SKM-1 treated with dmso at 0.1 percent for 144 hours (cell line): Measurements from ENCODE around the gene CFAP45.

Source experiments
- DNase-seq: peaks from one replicate; lab custom pipeline; 2025; ENCODE audit not compliant: unreplicated experiment; lab: John Stamatoyannopoulos, UW

CFAP45 gene, protein sequence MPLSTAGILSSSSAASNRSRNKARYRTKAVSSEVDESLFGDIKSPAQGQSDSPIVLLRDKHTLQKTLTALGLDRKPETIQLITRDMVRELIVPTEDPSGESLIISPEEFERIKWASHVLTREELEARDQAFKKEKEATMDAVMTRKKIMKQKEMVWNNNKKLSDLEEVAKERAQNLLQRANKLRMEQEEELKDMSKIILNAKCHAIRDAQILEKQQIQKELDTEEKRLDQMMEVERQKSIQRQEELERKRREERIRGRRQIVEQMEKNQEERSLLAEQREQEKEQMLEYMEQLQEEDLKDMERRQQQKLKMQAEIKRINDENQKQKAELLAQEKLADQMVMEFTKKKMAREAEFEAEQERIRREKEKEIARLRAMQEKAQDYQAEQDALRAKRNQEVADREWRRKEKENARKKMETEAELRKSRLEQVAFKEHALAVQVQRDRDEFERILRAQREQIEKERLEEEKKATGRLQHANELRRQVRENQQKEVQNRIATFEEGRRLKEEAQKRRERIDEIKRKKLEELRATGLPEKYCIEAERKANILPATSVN

DNA sequence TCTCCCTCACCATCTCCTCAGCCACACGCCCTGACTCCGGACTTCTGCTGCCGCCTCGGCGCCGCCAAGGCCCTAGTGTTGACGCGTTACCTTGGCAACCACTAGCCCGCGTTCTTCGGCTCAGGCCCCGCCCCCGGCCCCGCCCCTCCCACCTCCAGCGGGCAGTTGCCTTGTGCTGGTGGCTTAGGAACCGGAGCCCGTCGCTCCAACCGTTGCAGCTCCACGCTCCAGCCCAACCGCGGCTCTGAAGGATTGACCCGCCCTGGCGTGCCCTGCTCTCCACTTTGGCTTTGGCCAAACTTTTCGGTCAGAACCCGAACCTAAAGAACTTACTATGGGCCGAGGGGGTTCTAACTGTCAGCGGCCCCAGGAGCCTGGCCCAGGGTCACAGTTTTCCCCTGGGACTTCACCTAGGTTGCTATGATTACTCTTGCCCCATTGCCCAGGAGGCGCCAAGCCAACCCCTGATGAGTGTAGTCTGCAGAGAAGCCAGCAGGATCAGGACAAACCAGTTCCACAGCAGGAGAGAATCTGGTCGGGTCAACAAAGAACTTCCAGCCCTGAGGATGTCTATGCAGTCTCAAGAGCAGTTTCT lies at the start of gene CFAP45:
Gene CFAP45 (minus strand): TSS at position 80 of the 595 bp plus-strand sequence. CDS start 67 bp downstream, at position 13.
- DNase-seq, result no peak

DNA sequence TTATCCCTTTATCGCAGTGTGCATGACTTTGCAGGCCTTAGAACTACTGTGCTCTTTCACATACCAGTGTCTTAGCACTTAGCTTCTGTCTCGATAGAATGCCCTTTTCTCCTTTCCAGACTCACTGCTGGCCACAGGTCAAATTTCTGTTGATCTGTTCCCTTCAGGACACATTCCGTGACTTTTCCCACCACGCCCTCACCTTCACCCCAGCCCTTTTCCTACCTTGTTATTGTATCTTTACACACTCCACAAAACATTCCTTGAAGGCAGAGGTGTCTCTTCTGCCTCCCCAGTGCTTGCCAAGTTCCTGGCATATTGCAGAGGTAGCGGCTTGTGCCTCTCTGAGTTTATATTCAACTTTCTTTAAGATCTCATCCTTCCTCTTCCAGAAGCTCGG lies 49.2 kb upstream of the CFAP45 start:
- DNase-seq, result no peak

DNA sequence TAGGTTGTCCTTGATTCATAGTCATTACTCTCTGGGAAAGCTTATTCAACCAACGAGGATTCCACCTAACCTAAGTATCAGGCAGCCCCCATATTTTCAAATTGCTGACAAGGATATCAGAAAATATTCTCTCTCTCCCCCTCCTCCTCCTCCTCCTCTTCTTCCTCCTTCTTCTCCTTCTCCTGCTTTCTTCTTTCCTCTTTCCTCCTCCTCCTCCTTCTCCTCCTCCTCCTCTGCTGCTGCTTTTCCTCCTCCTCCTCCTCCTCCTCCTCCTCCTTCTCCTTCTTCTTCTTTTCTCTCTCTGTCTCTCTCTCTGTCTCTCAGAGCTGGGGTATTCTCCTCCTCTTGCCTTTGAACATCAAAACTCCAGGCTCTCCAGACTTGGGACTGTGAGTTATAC lies 48.0 kb upstream of the CFAP45 start:
- no peak for DNase-seq

DNA sequence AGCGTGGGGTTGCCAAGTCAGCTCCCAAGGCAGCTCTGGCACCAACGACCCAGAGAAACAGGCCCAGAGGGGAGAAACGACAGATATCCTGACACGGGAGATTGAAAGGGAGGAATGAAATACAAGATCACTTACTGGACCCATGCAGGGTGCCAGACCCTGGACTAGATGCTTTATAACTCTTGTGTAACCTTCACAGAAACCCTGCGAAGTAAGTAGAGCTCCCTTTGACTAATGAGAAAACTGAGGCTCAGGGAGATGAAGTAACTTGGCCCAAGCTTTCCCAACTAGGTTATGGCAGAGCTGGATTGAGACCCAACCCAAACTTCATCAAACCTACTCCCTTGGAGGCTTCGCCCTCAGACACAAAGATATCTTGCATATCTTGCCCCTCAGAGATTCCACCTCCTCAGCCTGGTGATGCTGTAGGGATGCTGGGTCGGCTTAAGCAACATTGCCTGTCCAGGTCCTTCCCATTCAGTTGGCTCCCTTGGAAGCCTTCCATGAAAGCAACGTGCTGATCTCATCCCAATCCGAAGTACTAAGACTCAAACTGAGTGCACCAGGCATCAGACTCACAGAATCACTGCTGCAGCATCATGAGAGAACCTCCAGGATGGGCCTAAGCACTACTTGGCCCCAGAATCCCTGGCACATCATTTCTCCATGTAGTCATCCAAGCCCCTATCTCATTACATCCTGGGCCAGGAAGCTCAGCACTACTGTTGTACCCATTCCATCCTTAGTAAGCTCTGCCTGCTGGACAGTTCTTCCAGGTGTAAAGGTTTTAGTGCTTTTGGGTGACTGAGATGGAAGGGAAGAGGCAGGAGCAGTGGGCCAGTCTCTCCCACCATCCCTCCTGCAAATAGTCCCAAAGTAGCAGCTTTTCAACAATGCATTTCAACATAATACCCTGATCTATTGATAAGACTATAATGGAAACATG lies 46.5 kb upstream of the CFAP45 start:
- no peak for DNase-seq

DNA sequence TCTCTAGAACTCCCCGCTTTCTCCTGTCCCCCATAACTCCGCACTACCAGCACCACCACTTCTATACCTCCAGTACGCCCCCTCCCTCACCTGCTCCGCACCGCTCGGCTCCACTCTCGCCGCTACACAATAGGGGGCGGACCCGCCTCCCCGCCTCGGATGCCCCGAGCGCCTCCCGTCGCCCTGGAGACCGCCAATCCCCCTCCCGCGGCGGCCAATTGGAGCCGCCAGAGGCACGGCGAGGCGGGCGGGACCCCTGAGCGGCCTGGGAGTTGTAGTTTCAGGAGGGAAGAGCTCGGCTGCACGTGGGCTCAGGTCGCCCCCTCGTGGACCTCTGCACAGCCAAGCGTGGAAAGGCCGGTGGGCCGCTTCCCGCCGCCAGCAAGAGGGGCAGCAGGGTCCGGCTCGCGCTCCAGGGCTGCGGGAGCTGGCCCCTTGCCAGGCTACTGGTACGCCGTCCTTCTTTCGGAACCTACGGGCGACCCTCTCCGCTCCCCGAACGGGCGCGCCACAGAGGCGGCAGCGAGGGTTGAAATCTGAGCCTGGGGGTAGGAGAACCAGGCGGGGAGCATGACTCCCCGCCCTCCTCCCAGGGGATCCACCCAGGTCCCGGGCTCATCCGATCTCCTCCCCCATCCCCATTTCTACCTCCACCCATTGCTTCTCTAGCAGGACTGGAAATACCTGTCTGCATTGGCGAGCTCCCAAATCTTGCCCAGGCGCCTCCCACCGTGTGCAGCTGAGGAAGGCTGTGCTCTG lies 45.7 kb upstream of the CFAP45 start, which contains the start of gene IGSF9:
Gene IGSF9 (minus strand): TSS at position 131 of the 759 bp plus-strand sequence. CDS start 2,159 bp downstream, outside the sequence.
- no peak for DNase-seq

DNA sequence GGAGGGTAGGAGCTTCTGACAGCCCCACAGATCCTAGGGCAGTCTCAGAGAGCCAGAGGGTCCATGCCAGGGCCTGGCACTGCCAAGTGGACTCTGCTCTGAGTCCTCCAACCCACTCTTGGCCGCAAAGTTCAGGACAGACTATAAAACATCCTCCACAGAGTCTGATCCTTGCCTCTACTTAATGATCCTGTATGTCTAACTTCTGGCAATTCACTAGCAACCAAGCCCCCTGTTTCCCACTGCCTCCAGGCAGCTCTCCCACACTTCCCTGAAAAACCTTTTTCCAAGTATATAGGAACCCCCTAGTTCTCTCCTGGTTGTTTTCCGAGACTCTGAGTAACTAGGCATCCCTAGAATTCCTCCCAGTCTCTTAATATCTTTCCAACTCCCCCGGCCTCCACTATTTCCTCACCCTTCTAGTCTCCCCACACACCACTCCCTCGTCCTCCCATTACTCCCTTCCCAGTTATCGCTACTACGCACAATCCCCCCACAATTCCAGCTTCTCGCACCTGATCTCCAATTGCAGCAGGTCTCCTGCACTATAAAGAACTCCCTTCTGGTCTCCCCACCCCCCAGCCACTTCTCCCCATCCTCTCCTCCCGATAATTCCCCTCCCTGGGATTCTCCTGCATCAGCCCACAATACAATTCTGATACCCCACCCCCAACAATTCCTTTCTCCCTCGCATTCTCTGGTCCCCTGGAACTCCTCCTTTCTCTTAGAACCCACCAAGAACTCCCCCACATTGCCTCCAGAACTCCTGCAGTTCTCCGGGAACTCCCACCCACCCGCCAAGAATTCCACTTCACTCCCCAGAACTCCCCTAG lies 44.9 kb upstream of the CFAP45 start:
- no peak for DNase-seq

DNA sequence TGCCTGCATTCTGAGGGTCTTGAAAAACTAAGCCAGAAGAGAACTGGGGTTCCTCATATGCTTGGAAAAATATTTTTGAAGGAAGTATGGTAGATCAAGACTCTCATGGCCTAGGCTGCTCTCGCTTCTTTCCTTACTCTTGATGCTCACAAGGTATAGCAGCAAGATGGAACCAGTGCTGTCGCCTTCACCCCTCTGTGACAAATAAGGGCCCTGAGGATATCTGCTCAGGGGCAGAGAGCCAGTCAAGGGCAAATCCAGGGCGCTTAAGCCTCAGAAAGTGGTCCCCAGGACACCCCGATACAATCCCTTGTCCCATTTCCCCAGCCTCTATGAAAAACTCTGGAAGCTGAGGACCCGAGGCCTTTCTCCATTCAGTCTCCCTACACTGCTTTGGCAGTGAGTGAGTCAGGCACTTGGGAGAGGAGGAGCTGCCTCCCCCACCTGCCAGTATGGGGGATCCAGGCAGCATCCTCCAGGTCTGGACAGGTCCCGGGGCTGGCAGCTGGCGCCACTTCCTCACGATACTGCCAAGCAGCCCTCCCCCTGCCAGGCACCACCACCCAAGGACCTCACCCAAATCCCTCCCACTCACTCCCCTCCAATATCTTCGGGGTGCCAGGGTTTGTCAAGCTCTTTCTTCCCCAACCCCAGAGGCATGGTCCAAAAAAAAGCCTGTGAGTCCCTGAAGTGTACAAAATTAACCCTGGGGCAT lies 44.1 kb upstream of the CFAP45 start:
- DNase-seq, result no peak

DNA sequence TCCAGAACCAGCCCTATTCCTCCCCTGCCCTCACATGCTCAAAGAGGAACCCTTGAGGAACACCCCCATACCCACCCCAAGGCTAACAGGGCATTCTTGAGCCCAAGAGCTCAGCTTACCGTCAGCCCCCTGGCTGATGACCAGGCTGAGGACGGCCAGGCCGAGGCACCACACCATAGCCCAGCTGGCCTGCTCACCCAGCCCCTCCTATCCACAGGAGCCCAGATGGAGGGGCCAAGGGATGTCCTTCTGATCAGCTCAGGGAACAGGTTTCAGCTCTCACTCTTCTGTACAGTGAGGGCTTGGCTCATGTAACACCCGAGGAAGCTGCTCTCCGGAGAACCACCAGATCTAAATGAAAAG lies 43.3 kb upstream of the CFAP45 start:
- no peak for DNase-seq

DNA sequence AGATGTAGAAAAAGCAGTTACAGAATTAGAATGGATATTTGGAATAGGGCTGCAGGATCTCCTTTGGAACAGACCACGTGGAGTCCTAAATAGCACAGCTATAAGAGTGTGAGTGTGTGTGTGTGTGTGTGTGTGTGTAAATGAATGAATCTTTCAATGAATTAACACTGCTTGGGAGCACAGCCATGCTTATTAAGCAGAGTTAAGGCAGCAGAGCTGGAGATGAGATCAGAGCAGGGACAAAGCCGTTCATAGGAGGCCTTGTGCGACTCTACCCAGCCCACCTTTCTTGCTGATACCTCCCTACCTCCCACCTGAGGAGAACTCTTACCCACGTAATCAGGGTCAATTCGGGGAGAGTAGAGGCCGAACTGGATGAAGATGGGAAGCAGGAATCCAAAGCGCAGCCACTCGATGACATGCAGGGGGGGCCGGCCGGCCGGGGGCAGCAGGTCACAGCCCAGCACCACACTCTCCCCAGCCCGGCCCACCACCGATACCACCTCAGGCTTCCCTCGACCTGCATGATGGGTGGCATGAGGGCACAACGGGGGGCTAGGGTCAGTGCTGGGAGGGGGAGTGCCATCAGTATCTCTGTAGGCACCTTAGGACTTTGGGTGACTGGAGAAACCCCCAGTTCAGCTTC lies 42.8 kb upstream of the CFAP45 start:
- DNase-seq, result no peak

DNA sequence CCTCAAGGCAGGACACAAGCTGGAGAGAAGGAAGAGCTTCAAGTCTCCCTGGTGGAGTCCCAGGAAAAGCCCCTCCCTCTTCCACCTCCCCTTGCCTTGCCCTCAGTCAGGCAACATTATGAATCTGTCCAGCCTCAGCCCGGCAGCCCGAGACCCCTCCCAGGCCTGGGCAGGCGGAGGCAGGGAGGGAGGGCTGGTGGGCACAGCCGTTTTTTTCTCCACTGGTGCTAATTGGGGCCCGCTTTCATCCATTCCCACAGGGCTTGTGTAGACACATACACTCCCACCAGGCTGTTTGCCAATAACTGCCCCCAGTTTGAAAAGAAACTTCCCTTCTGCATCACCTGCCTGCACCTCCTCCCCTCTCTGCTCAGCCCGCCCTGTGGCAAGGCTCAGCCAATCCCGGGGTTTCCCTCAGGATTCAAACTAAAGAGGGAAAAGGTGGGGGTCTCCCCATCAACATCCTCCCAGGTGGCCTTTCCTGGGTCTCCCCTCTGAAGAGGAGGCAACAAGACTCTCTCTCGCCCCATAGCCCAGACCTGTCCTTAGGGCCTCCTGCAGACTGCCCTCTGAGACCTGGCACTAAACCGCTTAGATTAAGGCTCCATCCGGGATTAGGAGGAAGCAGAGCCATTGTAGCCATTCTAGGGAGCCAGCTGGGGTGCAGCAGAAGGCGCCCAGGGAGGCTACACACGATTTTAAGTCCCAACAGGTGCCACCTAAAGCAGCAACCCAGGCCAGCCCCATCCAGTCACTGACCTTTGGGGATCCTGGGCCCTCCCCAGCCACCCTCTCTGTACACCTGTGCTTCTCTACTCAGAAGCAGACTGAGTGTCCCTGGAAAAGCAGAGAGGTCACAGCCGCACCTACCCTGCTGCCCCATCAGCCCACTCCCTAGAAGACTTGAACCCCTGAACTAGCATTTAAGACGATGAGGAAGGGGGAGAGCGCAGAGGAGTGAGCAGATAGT lies 41.9 kb upstream of the CFAP45 start:
- no peak for DNase-seq

DNA sequence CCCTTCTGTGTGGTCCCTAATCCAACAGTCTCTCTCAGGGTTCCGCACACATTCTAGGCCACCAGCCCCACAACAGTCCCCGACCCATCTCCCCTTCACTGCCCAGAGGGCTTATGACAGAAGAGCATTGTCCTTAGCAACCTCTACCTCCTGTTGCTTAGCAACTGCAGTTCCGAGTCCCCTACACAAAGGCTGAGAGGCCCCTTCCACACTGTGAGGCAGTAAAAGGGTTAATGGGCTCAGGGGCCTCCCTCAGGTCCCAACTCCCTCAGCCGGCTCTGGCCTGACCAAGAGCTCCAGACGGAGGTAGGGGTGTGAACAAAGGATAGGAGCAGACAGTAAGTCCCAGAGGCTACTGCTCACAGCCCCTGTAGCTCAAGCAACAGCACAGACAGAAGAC lies 41.2 kb upstream of the CFAP45 start:
- DNase-seq, result no peak

DNA sequence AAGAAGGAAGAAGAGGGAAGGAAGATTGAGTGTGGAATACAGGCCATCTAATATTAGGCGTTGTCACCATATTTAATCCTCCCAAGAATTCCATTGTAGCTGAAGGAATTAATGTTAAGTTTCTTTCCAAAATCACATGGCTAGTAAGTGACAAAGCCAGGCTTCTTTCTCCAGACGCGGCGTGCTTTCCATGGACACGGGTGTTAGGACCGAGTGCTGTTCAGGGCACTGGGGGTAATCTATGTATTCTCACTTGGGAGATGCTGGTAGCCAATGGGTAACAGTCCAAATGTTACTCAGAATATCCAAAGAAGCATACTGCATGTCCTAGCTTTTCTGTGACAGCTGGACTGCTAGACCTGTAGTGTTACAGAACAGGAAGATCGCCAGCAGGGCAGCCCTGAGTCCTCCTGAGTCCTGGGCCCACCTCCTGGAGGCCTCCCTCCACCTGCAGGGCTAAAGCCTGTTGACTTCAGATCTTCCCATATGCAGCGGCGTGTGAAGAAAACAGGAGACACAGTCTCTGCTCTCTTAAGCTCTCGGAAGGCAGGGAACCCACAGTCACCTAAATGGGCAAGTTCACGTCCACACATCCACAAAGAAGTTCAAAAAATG lies 40.1 kb upstream of the CFAP45 start:
- no peak for DNase-seq

DNA sequence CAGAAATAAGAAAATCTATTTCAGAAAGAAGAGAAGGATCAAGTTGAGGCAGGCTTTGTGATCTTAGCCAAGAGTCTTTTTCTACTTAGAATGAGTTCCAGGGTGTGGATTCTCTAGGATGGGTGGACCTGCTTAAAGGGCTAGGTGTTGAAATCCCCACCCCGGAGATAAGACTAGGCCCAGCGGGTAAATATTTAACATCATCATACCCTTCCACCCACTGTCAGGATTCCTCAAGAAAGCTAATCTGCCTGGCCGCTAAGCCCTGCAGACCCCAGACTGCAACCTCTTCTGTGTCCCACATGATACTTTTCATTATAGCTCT lies 39.7 kb upstream of the CFAP45 start:
- no peak for DNase-seq

DNA sequence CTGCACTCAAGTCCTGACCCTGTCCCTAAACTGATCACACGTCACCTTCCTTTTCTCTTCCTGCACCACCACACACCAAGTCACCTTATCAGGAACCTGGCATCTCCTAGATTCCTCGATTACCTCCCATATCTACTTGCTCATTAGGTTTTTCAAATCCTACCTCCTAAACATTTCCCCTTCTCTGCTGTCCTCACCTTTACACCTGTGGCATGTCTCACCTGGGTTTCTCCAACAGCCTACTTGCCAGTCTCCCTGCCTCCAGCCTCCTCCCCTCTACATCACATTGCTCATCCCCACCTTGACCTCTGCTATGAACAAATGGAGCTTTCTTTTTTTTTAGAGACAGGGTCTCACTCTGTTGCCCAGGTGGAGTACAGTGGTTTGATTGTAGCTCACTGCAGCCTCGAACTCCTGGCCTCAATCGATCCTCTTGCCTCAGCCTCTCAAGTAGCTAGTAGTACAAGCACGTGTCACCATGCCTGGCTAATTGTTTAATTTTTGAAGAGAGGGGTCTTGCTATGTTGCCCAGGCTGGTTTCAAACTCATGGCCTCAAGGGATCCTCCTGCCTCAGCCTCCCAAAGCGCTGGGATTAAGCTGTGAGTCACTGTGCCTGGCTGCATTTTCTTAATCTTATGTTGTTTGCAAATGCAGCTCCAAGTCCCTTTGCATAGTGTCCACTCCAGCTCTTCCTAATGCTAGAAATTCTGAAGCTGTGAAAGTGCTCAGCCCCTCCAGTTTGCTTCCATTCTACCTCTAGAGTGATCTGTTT lies 39.1 kb upstream of the CFAP45 start:
- DNase-seq, result no peak

DNA sequence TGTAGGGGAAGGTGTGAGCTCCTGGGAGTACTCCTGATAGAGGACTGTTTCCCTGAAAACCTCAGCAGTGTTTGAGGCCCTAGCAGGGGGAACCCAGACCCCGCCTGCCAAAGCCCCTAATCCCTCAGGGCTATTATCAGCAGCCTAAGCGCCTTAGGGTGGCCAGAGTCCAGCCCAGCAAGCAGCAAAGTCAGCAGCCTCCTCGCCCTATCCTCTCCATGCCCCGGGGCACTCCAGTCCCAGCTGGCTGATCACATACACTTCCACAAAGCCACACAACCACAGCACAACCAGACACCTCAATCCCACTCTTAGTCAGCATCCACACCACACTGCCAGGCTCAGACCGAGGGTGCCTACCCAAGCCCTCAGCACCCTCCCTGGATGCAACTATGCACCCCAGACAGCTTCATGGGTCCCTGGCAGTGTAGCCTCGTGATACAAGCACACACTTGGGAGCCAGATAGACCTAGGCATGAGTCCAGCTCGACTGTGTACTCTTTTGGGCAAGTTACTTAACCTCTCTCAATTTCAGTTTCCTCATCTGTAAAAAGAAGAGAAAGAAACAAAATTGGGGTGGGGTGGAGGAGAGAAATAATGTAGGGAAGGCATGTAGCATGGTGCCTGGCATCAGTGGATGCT lies 38.4 kb upstream of the CFAP45 start:
- no peak for DNase-seq
